GM19035 (cell line): ENCODE measurements around the gene SYT2.
"Not testable (repeated sequence)": the region's sequence is repeated elsewhere in the genome, so short reads cannot be mapped to it uniquely, and the experiment has no call there.

Experiments
- ATAC-seq: cut with Tn5 transposase; IDR thresholded peaks from one replicate; pipeline ENCODE4 v1.9.1; 2021; ENCODE audit not compliant: unreplicated experiment

Gene SYT2

GRCh38 chr1:202710070-202711045 is at the start of gene SYT2:
TSS of gene SYT2 (minus strand) at chr1:202710454. CDS start at chr1:202605772, 104,682 bp downstream.
- no peak for ATAC-seq

GRCh38 chr1:202756391-202756790 is 46.1 kb upstream of the SYT2 start:
- no peak for ATAC-seq

- ATAC-seq, result no peak
These were observed 44.0 kb upstream of the SYT2 start for GRCh38 chr1:202754293-202754692.

- no peak for ATAC-seq
These were observed 42.5 kb upstream of the SYT2 start for GRCh38 chr1:202752774-202753173.

- no peak for ATAC-seq
These were observed 40.5 kb upstream of the SYT2 start for GRCh38 chr1:202750761-202751160.

GRCh38 chr1:202750024-202750423 is 39.8 kb upstream of the SYT2 start:
- no peak for ATAC-seq

GRCh38 chr1:202745323-202745888 is 35.2 kb upstream of the SYT2 start:
- no peak for ATAC-seq

- ATAC-seq, result not testable (repeated sequence)
These were observed 34.5 kb upstream of the SYT2 start for GRCh38 chr1:202744770-202745169.

- no peak for ATAC-seq
These were observed 32.2 kb upstream of the SYT2 start for GRCh38 chr1:202742496-202742895.

- ATAC-seq, result no peak
These were observed 23.0 kb upstream of the SYT2 start for GRCh38 chr1:202733251-202733650.

- no peak for ATAC-seq
These were observed 18.7 kb upstream of the SYT2 start for GRCh38 chr1:202728951-202729350.

GRCh38 chr1:202725526-202725925 is 15.3 kb upstream of the SYT2 start:
- ATAC-seq, result no peak

GRCh38 chr1:202723708-202724107 is 13.5 kb upstream of the SYT2 start:
- no peak for ATAC-seq

- ATAC-seq, result not testable (repeated sequence)
These were observed 12.8 kb upstream of the SYT2 start for GRCh38 chr1:202723046-202723445.

GRCh38 chr1:202716654-202717053 is 6.4 kb upstream of the SYT2 start:
- no peak for ATAC-seq

- not testable (repeated sequence) for ATAC-seq
These were observed 3.9 kb upstream of the SYT2 start for GRCh38 chr1:202714202-202714601.

- no peak for ATAC-seq
These were observed 2.9 kb upstream of the SYT2 start for GRCh38 chr1:202713110-202713509.

- no peak for ATAC-seq
These were observed 1.8 kb upstream of the SYT2 start for GRCh38 chr1:202711949-202712635.

GRCh38 chr1:202709276-202710041 is 795 bp downstream of the SYT2 start:
- no peak for ATAC-seq

GRCh38 chr1:202708456-202709275 is 1.6 kb downstream of the SYT2 start:
- ATAC-seq, result no peak
